ENCODE data around the gene PLSCR1.
"Not testable (repeated sequence)": the region's sequence is repeated elsewhere in the genome, so short reads cannot be mapped to it uniquely, and the experiment has no call there.

Gene PLSCR1

DNA sequence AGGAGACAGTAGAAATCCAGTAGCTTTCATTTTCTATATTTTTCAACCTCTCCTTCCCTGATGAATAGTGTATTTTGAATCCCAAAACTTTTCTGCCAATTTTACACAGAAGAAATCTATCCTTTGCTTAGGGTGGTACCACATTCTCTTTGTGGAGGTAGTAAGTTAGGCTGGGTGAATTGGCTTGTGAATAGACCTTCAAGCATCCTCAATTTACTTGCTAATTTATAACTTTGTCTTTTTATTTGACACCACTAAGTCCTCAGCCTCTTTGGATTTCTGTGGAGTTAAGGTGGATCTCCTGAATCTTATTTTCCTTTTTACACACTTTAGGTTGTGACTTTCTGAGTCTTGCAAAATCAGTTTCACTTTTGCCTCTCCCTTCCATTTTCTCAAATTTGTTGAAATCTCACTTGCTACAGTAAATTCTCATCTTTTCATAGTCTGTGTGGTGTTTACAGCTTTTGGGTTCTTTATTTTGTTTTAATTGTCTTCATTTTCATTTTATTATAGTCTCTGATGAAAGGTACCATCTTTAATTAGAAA is 5.7 kb upstream of the PLSCR1 start:
- no peak for DNase-seq (ENCODE audit: low read depth, low spot score)

DNA sequence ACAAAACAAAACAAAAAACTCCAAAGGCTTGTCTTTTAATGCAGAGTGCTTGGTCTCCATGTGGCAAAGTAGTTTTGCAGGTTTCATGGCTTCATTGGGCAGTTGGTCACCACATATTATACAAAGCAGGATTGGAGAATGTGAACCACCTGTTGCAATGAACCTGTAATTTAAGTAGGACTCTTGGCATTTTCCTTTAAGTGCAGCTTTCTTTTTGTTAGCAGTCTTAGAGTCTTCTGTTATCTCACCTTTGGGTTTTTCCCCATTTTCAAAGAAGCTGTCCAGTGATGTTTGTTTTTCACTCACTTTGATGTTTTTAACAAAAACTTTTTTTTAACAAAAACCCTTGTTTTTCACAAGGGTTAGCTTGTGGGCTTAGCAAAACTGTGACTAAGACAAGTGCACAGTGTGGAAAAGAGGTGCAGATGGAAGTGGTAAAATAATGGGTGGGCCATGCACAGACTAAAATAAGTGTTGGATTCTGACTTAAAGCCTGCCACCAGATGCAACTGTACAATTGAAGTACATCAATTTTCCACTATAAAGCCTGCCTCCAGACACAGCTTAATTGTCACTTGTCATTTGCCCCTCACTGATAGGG is 2.9 kb upstream of the PLSCR1 start:
- no peak for DNase-seq (ENCODE audit: low read depth, low spot score)

DNA sequence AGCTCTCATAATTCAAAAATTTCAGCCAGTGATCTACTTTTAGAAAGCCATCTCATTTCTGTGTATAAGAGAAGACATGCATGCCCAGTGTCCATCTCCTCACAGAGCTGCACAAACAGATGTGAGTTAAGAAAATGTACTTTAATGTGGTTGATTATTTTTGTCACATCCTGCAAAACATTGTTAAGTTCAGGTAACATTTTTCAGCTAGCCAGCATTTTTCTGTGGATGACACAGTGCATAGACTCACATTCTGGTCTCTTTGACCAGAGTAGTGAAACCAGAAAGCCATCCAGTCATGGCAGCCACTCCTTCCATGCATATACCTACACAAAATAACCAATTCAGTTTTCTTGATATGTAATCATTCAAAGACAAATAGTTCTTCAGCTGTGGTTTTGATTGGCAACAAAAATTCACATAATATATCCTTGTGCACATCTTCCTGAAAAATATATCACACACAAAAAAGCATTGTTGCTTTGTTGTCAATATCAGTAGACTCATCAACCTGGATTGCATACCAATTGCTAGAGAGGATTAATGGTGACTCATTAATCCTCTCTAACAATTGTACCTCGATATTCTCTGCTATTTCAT is 2.1 kb upstream of the PLSCR1 start:
- no peak for DNase-seq (ENCODE audit: low read depth, low spot score)

DNA sequence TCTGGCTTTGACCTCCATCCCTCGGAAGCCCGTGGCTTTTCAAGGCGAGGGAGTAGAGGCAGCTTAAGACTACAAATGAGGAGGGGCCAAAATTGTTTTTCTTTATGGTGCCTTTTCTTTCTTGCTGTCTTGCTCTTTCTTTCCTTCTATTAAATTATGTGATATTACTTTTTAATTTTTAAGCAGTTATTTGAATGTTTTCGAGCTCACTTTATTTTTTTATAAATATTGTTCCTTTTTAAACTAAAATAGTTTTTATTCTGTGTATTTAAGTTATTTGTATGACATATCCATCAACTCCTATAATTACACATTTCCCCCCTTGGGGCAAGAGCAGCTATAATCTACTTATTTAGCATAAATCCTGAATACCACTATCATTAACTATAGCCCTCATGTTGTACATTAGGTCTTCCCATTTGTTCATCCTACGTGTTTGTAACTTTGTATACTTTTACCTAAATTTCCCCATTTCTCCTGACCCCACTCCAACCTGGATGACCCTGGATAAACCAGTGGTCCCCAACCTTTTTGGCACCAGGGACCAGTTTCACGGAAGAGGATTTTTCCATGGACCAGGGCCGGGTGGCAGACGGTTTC is 622 bp upstream of the PLSCR1 start:
- no peak for DNase-seq (ENCODE audit: low read depth, low spot score)

DNA sequence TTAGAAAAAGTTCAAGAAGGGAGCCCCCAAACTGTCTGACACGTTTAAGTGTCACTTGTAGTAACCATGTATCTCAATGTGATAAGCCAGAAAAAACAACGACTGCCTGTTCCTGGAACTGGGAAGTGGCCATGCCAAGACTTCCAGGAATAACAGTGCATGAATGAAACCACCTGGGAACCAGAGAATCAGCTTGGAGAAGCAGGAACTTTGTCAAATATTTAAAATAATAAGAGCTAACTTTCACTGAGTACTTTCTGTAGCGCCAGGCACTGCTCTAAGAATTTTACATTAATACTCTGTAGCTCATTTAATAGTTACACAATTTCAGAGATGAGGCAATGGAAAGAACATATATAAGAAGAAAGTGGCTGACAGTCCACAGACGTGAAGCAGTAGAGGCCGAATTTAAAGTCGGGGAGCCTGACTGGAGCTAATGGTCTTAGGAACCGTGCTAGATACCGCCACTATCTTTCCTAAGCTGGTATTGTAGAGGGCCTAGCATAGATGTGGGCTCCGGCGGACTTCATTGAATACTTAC is 876 bp downstream of the PLSCR1 start:
- DNase-seq (ENCODE audit: low read depth, low spot score): no peak

DNA sequence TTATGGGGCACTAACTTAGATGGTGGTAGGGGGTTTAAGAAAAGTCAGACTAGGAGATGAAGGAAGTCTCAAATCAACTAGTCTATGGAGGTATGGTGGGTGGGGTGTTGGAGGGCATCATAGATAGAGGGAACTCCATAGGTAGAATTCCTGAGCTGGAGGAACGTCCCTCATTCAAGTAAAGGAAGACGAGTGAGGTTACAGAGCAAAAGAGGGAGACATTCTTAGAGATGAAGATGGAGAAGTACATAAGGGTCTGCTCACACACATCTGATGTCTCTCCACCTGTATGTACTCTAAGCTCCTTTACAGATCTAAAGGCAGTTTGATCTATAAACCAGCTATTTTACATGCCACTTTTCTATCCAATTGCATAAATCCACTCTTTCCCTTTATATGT is 1.4 kb downstream of the PLSCR1 start:
- no peak for DNase-seq (ENCODE audit: low read depth, low spot score)

DNA sequence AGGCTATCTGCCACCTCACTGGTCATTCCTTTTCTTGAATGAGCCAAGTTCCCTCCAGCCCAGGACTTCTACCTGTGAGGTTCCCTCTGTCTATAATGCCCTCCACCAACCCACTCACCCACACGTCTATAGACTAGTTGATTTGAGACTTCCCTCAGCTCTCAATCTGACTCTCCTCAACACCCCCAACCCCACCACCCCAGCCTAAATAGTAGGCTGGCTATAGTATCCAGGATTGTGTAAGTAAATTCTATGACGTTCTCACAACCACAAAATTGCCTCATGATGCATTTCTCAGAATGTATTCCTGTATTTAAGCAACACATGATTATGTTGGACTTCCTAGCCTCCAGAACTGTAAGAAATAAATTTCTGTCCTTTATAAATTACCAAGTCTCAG is 2.2 kb downstream of the PLSCR1 start:
- DNase-seq (ENCODE audit: low read depth, low spot score): no peak

DNA sequence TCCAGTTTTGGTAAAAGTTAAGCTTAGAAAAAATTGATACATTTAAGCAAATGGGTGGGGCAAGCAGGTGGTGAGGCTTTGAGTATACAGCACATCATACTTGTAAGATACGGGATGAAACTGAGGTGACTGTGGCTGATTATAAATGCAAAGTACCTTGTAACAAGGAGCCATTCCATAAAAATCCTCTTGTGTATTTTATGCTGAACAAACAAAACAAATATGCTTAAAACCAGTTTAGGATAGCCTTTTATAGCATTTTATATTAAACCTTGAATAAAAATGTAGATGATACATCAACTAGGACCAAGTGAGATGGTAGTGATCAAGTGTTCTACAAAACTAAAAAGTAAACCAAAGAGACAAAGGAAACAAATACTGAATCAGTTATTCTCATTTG is 3.4 kb downstream of the PLSCR1 start:
- DNase-seq (ENCODE audit: low read depth, low spot score): no peak

DNA sequence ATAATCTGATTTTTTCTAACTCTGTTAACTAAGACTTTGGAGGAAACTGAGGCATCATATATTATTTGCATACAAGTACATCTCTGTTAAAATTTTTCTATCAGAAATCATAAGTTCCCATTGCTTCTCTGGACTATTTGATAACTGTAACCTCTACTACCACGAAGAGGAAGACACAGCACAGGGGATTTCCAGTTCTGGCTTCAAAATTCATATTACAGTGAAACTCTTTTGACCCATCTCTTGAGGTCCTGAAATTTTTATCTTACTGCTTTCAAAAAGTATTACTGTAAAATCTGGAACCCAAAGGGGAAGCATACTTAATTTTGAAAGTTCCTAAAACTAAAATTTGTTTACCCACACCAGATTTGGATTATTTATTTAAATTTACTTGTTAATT is 4.2 kb downstream of the PLSCR1 start:
- DNase-seq (ENCODE audit: low read depth, low spot score): no peak

DNA sequence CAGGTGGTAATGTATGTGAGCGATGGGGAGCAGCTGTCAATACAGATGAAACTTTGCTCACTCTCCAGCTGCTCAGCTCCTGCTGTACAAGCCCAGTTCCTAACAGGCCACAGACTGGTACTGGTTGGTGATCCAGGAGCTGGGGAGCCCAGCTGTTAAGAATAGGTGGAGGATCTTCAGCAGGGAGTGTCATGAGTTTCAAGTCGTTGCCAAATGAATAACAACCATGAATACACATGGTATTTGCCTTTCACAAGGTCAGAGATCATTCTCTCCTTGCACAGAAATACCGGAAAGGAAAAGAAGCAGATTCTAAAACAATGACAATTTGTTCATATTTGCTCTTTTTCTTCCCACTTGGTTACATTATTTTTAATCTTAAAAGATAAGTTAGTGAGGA is 5.1 kb downstream of the PLSCR1 start:
- no peak for DNase-seq (ENCODE audit: low read depth, low spot score)

DNA sequence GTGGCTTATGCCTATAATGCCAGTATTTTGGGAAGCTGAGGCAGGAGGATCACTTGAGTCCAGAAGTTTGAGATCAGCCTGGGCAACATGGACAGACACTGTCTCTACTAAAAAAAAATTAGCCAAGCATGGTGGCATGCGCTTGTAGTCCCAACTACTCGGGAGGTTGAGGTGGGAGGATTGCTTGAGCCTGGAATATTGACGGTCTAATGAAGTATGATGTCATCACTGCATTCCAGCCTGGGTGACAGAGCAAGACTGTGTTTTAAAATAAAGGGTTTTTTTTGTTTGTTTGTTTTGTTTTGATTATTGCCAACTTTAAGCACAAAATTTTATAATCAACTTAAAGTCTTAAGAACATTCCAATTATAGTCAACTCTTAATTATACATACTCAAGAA is 6.8 kb downstream of the PLSCR1 start:
- no peak for DNase-seq (ENCODE audit: low read depth, low spot score)

DNA sequence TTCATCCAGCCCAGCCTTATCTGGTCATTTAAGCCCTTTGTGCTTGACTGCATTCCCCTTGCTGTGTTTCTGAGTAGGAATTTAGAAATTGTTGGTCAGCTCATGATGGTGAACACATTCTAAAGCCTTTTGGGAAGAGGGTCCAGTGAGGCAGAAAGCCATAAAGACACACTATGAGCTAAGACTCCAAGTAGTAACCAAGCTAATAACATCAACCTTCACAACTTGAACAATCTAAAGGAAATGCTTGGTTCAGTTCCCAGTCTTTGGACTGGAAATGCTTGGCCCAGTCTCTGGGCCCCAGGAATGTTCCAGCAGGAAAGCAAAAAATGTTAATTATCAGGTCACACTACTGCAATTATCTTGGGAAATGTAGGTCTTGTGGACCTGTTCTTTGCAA is 7.7 kb downstream of the PLSCR1 start:
- DNase-seq (ENCODE audit: low read depth, low spot score): no peak

DNA sequence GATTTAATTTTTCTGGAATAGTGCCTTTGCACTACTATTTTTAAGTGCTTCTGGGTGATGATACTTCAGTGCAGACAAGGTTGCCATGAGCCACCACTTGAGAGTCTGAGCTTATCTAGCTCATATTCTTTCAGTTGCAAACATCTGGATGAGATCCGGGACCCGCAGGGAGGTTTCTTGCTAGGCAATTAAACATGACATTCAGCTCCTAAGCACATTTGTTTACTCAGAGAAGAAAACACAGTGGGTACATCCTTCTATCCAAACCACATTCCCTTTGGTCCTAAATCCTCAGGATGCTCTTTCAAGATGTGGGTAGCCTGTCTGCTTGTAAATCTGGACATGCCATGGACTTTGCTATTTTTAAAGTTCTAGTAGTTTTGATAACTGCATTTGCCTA is 12.0 kb downstream of the PLSCR1 start:
- DNase-seq (ENCODE audit: low read depth, low spot score): no peak

DNA sequence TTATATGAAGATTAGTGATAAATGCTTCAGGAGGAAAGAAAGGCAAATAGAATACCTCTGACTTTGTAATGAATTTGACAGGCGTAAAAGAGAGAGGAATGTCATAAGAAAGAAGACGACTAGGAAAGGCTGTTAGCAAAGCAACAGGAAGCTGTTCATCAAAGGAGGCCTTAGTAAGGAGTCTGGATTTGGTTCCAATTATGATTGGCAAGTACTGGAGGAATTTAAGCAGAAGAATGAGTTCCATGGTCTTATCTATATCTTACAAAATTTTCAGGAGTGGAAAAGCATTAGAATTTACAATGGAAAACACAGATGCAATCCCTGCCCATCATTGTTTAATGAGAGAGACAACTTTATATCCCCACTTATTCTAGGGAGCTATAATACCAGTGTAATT is 13.8 kb downstream of the PLSCR1 start:
- no peak for DNase-seq (ENCODE audit: low read depth, low spot score)

DNA sequence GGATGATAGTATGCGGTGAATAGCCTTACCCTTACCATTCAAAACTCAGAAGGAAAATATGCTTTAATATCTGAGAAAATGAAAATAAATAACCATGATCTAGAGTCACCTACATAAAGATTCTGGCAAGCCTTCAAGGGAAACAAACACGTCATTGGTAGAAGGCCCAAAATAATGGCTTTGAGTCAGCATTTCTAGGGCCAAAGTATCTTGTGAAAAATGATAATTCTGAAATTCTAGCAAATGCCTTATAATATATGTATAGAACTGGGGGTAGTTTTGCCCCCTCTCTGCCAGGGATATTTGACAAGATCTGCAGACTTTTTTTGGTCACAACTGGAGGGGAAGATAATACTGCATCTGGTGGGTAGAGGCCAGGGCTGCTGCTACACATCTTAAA is 15.4 kb downstream of the PLSCR1 start:
- no peak for DNase-seq (ENCODE audit: low read depth, low spot score)

DNA sequence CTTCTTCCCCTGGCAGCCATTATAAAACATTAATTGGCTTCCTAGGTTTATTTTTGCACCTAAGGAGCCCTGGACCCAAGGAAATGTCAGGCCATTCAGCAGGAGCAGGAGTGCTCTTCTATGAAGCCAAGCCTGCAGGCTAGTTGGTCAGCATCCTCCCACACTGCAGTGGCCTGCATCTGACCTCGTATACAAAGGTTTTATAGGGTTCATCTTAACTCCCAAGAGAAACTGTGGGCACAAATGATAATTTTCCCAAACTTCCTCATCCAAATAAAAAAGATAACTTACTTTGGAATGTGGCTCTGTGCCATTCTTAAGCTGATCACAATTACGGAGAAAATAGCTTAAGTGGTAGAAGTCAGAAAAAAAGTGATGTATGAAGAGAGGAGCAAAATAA is 19.4 kb downstream of the PLSCR1 start:
- DNase-seq (ENCODE audit: low read depth, low spot score): no peak

DNA sequence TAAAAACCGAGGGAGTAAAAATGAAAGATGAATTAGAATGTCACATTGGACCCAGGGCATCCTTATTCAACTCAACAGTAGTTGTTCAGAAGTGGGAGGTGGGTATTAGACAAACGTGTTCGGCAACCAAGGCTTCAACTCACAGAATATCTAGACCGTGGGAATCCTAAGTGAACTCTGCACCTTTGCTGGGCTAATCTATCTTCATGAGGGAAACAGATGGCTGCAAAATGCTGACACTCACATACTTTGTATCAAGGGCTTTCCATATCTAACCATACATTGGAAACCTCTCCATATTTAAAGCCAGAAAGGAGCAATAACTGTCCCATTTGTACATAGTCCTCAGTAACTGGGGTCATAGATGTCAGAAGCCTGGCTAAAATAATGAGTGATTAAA is 20.9 kb downstream of the PLSCR1 start:
- no peak for DNase-seq (ENCODE audit: low read depth, low spot score)

DNA sequence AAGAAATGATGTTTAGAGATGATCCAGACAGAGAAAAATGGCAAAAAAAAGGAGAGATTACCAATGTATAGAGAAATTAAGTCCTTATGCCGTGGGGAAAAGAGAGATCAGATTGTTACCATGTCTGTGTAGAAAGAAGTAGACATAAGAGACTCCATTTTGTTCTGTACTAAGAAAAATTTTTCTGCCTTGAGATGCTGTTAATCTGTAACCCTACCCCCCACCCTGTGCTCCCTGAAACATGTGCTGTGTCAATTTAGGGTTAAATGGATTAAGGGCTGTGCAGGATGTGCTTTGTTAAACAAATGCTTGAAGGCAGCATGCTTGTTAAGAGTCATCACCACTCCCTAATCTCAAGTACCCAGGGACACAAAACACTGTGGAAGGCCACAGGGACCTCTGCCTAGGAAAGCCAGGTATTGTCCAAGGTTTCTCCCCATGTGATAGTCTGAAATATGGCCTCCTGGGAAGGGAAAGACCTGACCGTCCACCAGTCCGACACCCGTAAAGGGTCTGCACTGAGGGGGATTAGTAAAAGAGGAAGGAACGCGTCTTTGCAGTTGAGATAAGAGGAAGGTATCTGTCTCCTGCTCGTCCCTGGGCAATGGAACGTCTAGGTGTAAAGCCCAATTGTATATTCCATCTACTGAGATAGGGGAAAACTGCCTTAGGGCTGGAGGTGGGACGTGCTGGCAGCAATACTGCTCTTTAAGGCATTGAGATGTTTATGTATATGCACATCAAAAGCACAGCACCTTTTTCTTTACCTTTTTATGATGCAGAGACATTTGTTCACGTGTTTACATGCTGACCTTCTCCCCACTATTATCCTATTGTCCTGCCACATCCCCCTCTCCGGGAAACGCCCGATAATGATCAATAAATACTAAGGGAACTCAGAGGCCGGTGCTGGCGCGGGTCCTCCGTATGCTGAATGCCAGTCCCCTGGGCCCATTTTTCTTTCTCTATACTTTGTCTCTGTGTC is 21.9 kb downstream of the PLSCR1 start:
- DNase-seq (ENCODE audit: low read depth, low spot score): not testable (repeated sequence)

DNA sequence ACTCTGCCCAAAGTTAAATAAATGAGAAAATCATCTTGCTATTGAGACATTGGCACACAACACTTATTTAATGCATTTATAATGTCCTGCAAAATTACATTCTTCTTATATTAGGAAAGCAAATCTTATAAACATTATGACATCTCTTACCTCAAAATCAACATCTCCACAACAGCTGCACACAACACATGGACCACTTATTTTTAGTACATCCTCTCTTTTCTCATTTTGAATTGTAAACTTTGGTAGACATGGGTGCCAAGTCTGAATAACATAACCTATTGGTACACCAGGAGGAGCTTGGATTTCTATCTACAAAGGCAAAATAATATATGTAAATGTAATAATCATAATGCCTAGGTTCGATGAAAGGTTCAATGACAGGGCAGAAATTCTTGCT is 23.0 kb downstream of the PLSCR1 start:
- no peak for DNase-seq (ENCODE audit: low read depth, low spot score)

DNA sequence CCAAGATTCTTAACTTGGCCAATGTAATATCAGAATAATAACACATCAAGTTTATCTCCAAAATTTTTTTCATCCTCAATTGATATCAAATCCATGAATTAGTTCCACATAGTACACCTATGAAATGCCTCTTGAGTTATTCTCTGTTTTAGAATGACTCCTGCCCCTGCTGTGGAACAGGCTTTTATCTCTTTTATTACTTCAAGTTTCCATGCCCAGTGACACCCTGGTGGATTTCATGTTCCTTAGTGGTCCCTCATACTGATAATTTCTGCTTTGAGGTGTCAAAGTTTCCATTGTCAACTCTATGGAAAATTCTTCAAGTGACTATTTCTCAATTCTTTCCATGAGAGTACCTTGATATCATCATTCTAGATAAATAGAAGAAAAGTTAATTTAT is 24.6 kb downstream of the PLSCR1 start:
- DNase-seq (ENCODE audit: low read depth, low spot score): no peak

DNA sequence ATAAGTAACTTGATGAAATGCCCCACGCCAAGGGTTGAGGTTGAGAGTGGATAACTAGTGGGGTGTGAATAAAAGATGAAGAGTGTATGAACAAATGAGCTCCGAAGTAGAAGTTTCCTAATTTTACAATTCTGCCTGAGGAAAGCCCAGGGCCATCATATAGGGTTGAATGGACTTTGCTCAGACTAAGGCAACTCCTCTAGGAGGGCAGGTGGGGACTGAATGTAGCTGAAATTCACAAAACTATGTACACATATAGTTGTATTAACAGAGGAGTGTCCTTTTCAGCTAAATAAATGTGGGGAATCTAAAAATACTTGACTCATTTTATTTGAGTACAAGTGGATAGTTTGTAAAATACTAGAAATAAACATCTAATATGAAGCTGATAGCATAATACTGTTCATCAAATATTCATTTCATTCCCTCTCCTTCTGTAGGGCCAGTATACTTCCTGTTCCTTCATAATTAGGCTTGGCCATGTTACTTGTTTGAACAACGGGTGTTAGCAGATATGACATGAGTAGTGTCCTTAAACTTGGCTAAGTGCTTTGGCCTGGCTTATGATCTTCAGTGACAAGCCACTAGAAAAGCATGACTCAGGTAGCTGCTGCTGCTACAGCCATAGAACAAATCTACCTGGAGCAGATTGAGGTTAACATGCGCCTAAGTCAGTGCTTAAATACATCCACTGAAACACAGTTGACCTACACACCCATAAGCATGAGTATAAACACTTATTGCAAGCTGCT is 26.5 kb downstream of the PLSCR1 start:
- DNase-seq (ENCODE audit: low read depth, low spot score): no peak
